GM21576 (cell line): ENCODE measurements around the gene ATP8A1.
"Not testable (repeated sequence)": the region's sequence is repeated elsewhere in the genome, so short reads cannot be mapped to it uniquely, and the experiment has no call there.

ENCODE experiments used
- ATAC-seq: cut with Tn5 transposase; IDR thresholded peaks from one replicate; pipeline ENCODE4 v1.9.1; 2021; ENCODE audit warnings: mild to moderate bottlenecking, moderate library complexity; ENCODE audit not compliant: unreplicated experiment

Gene ATP8A1

DNA sequence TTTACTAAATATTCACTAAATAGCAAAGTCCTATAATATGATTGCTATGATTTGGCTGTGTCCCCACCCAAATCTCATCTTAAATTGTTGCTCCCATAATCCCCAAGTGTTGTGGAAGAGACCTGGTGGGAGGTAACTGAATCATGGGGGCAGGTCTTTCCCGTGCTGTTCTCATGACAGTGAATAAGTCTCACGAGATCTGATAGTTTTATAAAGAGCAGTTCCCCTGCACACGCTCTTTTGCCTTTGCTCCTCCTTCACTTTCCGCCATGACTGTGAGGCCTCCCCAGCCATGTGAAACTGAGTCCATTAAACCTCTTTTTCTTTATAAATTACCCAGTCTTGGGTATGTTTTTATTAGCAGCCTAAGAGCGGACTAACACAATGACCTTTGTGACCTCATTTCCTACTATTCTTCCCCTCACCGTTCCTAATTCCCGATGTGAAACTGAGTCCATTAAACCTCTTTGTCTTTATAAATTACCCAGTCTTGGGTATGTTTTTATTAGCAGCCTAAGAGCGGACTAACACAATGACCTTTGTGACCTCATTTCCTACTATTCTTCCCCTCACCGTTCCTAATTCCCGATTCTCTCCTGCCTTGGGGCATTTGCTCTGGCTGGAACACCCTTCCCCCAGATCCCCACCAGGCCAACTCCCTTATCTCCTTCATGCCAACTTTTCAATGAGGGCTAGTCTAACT is 4.2 kb downstream of the ATP8A1 start:
- ATAC-seq, result not testable (repeated sequence)

DNA sequence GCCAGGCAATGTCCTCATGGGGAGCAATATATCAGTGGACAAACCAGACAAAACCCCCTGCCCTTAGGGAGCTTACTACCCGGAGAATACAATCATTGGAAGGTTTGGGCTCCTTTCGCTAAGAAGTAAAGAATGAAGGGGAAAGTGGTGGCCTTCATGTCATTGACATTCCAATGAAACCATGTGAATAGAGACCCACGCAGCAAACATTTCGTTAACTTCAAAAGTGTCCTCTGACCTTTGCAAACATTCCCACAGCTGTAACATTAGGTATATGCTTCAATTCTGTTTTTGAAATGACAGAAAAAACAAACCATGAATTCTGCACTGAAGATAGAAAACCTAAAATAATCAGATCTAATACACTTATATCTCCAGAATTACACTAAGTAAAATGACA is 7.0 kb downstream of the ATP8A1 start:
- no peak for ATAC-seq

DNA sequence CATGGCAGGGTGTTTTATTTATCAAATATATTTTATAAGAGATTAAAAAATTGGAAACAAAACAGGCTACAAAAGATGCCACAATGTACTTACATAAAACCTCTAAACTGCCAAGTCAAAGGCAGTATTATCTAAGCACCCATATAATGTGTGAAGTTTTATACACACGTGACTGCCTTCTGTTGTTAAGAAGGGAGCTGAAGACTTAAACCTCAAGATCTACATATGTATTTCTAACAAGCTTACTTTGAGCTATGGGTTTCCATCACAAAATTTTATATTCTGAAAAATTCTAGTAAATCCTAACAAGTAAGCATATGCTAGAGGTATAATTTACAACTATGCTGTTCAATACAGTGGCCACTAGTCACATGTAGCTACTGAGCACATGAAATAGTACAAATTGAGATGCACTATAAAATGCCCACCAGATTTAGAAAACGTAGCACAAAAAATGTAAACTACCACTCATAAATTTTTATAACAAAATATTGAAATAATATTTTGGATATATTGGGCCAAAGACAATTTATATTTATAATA is 9.8 kb downstream of the ATP8A1 start:
- ATAC-seq, result no peak

DNA sequence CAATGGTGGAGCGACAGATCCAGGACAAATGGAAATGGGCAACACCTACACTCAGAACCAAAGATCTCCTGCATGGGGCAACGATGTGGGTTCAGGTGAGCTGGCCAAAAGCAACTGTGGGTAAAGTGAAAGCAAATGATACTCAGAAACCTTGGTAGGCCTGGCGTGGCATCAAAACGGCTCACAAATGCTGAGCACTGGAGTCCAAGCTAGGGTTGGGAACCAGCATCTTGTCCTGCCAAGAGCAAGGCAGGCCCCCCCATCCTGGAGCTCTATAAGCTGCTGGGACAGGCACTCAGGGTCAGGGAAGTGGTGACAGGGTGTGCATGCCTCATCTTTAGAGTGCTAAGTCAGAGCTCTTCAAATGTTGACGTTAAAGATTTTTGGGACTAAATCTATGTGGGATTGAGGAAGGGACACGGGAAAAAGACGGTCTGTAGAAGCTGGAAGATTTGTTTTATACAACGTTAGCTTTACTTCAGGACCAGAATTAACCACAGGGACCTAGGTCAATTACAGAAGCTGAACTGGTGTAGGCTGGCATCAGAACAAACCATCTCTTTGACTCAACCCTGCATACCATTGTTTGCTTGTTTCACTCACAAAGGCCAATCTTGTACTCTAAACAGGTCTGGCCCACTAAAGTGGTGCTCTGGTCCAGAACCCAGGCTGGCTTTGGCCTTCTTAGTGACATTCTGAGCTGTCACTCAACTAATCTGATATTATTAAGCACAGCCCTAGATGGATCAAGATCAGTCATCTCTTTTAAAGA is 10.7 kb downstream of the ATP8A1 start:
- ATAC-seq, result no peak

DNA sequence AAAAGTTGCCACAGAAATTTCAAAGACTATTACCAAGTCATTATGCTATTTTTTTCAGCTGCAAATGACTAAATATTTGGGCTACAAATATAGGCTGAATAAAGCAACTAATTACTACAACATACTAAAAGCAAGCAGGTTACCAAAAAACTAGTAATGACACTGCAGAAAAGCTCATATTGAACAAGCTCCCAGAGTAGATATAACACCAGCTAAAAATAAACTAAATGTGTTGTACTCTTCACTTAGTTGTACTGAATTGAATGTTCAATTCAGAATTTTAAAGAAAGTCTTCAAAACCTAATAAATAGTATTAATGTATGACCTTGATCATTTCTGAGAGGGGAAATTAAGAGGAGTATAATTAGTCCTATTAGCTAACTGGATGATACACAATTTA is 12.0 kb downstream of the ATP8A1 start:
- no peak for ATAC-seq

DNA sequence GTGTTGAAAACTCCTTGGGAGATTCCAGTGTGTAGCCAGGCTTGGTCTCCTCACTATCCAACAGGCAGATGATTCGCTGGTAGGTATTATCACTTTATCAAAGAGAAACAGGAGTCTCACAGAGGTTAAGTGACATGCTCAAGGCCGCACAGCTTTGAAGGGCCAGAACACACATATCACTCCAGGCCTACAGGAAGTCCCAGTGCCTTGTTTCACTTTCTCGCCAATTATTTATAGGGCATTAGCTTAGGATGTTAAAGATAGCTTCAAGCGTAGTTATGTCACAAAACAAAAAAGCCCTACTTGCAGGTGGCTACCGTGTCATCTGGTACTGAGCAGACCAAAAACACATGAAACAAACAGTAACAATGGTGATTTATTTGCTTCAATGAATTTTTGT is 13.2 kb downstream of the ATP8A1 start:
- ATAC-seq, result peak; percentile 64

DNA sequence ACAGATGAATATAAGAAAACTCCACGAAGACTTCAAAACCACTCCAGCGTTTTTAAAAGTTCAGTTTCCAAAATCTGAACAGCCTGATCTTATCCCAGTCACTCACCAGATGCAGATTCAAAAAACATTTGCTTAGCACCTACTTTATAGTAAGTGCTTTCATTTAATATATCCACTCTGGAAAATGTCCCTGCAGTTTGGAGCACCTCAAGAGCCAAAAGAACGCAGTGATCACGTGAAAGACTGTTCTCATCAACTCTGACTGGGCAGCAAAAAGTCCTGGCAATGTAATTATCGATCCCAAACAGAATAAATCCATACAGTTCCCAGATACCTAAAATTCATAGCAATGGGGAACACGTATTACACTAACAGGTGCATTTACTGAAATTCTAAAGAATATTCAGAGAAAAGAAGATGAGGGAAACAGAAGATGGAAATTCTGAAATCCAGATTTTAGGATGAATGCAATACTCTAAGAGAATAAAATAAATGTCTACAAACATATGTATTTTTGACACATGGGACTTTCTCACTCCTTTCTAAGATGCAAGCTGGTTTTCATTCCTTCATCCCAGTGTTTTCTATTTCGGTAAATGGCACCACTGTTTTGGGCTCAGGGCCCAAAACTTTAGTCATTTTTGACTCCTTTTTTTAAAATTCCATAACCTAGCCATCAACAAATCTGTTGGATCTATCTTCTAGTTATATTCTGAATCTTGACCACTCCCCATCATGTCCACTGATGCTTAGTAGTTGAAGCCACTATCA is 13.9 kb downstream of the ATP8A1 start:
- ATAC-seq, result no peak

DNA sequence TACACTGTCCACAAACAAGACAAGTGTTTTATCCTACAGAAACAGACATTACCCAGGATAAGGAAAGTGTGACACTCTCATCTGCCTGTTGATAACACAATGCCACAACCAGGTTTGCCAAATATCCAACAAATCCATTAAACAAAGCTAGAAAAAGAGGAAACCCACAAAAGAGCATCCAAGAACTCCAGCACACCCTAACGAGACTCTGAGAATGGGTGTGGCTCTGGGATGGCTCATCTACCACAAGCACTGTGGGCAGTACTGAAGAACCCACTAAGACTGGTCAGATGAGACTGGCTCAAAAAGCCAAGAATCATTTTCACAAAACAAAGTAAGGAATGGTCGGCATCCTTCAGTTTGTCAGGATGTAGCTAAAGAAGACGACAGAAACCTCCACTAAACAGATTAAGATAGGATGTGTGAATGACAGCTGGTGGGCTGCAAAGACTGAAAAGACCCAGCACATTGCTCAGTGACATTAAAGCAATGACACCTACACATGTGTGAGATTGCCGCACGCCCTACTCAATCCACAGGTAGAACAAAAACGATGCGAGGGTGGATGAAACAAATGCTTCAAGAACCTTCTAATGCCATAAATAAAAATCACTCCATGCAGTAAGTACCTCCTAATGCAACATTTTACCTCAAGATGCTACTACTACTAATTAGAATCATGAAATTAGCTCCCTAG is 14.7 kb downstream of the ATP8A1 start:
- no peak for ATAC-seq

DNA sequence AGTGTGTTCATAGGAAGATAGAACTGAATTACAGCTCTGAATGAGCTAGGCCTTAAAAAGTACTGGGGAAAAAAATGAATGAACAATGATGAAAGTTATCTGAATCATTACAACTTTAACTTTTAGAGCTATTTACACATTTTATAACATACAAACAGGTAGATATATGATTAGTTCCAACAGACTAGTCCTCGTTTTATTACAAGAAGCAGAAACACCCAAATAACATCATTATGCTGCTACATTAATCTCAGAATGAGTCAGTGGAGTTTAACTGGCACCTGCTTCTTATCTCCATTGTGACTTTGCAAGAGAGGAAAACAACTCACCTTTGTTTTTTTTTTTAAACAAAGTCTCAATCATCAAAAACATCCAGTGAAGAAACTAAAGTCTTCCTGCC is 15.2 kb downstream of the ATP8A1 start:
- peak; percentile 18 for ATAC-seq

DNA sequence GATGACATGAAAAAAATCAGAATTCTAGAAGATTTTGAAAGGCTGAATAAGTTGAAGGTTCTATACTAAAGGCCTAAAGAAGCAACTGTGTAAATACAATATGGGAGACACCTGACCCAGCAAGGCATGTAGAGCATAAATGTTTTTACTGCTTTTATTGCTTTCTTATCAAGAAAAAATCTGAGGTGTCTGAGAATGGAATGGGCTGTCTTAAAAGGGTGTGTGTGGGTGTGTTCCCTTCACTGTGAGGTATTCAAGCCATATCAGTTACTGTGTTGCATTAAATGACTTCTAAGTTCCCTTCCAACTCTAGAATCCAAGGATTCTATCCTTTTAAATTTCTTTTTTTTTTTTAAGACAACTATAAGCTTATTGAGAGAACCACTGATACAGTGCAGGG is 15.7 kb downstream of the ATP8A1 start:
- no peak for ATAC-seq

DNA sequence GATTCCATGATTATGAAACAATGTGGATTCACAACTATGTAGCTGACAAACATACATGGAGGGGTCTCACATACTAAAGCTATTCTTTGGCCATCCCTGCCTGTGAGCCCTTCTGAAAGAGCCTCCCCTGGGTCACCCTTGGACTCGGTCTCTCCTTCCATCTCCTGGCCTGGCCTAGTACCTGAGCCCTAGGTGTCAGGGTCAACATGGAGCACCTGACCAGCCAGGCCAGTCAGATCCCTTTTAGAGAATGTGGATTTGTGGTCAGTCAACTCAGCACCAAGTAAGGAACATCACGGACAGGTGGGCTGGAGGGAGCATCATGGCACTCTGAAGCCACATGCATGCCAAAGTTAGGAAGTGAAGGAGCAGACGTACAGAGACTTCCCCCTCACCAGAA is 16.3 kb downstream of the ATP8A1 start:
- no peak for ATAC-seq

DNA sequence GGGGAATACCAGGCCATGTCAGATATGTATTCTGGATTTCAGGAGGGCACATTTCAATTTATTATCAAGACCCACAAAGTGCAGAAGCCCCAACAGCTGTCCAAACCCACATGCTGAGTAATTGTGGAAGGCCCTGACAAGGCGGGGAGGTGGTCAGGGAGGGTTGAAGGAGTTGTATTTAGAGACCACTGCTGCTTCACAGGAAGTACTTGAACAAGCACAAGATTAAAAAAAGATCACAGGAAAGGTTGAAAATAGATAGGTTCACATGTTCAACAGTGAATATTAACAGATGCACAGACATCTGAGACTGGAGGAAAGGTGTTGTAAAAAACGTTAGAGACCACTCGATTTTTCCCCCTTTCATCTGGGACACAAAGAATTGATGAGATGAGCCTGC is 17.9 kb downstream of the ATP8A1 start:
- ATAC-seq, result peak; percentile 50

DNA sequence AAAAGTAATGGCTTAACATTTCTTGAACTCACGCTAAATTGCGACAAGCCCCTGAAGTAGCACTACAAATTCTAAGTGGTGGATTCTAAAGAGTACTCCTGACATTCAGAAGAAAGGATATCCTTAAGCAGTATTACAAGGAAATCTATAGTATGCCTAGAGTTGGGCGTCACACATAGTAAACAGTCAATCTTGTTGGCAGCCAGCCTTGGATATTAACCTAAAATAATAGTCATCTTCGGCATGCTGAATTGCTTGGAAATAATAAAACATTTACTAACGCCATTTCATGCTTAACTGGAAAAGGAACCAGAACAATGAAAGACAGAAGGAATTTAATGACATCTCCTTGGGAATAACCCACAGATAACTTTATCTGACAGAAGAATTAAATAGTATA is 18.6 kb downstream of the ATP8A1 start:
- no peak for ATAC-seq

DNA sequence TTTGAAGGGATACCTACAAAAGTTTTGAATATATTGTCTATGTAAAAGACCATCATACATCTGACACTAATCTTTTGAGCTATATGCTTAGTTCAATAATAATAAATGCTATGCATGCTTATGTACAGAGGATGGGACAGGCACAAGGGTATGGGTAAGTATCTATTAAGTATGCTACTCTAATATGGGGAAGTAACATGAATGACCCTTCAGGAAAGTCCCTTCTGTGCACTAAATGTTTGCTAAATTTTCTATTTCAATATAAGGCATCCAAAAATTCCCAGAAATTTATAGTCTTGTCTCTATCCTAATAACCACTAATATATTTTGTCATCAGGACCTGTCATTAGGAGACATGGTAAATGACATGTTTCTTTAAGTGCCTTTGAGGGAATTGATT is 19.0 kb downstream of the ATP8A1 start:
- peak; percentile 18 for ATAC-seq

DNA sequence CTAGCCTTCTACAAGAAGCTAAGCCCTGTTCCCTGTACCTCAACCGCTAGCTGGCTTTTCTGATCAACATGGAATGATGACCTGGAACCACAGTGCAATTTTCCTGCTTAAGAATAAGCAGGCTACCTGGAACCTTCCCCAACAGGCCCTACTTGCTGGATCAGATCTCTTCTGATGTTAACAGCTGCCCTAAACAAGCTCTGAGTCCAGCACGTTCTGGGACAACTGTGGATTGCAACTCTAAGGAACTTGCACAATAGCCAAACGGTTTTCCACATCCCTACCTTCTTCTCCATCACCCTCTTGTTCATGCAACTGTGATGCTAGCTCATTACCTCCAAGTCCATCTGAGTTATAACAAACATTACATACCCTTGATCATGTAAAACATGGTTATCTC is 19.8 kb downstream of the ATP8A1 start:
- ATAC-seq, result no peak

DNA sequence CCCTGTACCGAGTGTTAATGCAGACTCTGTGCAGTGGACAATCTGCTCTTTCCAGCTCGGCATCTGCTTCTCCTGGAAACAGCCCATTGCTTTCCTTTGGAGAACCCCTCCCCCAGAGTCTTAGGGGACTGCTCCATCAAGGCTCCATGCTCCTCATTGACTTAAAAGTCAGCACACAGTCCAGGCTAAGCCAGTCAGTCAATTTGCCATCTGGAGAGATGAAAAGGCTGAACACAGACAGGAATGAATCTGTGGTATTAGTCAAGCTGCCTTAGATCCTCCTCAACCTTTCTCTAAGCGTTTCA is 20.3 kb downstream of the ATP8A1 start:
- ATAC-seq, result no peak

DNA sequence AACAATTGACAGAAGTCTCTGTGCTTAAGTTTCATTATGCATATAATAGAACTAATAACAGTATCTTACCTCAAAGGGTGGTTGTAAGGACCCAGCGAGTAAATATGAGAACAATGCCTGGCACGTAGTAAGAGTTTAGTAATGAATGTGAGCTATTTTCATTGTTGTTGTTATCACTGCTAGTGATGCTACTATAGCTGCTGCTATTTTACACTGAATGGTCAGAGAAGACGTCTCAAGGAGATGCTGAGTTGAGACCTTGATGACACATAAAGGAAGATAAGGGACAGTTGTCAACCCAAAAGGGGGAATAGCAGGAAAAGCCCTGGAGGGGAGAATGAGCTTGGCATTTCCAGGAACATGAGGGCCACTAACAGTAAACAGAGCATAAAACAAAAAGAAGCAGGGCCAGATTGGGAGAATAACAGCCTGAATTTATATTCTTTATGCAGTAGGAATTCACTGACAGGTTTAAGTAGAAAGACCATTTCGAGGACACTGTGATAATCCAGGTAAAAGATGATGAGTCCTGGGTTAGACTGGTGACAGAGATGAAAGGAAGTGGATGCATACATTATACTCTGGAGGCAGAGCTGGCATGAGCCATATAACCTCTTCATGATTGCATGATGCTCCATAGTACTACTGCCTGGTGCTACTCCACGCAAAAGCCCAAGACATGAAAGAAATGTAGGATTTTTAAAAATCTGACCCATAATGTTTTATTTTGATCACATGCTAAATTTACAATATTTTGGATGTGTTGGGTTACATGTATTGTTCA is 23.1 kb downstream of the ATP8A1 start:
- peak; percentile 66 for ATAC-seq

DNA sequence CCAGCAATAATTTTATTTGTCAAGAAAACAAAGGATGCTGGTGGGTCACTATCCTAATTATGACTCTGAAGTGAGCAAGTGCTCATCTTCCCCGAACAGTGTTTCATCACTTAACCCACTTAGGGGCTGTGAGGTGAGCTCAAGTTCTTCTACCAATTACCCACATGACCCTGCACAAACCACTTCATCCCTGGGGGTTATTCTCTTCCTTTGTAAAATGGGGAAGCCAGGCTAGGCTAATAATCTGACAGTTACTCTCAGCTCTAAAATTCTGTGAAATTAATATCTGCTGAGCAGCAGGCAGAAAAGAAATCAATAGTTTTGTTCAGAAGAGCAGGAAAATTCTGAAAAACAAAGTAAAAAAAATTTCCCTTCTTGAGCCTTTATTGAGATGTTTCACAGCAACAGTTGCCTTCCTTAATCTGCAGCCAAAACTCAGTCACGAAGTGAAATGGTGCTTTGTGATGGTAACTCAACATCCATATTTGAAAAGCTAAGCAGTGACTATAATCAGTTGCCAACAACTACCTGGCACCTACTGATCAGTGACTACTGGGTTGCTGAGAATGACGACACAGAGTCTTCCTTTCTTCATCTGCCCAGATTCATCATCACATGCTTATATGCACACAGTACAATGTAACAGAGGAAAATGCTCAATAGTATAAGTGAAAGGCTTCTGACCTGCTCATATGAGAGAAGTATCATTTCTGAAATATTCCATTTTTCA is 24.1 kb downstream of the ATP8A1 start:
- ATAC-seq, result no peak

DNA sequence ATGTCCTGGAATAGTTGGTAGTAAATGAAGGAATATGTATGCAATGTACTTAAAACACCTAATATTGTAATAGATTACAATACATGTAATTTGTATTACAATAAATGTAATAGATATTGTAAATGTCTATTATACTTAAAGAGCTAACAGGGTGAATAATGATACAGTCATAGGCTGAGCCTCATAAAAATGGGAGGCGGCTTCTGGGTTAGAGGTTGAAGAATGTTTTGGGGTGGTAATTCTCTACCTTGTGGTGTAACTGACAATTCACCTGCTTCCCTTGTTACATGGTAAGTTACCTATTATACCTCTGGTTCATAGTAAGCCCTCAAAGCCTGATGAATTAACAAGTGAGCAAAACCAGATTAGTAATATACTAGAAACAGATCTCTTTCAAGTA is 26.0 kb downstream of the ATP8A1 start:
- ATAC-seq, result no peak

DNA sequence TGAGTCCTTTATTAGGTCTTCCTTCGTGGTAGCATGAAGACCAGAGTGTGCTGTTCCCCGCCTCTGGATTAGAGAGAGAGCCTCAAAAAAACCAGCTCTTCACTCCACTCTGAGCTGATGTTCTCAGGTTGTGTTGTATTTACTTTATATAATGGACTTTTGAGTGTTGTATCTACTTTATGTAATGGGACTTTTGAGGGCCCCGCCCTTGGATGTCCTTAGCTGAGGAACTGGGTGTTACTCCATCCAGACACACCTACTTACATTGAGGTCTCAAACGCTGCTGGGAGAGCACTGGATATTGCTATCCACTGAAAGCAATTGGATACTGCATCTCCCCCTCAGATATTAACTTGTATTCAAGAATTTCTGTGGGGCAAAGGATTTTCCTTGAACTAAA is 28.2 kb downstream of the ATP8A1 start:
- ATAC-seq, result no peak
